ENCODE measurements around the gene GPALPP1. TPM values are rescaled to one million over a fixed set of nuclear protein-coding genes. Genes with fewer than 3 reads are reported as not detected.

Gene GPALPP1
- total RNA-seq, 2 experiments from 2014 or later: 18.9 to 20.8 TPM

GRCh38 chr13:44978328-44978727 lies 11.0 kb upstream of the GPALPP1 start:
- no peak overlapping the region for H3K27ac Mint-ChIP-seq
- Histone ChIP-seq H3K27me3 (ENCODE audit: control insufficient read depth in 1 of 2, insufficient read depth in 2 of 2, low read length in 2 of 2) (no peaks in the 10 kb centered on the region), H3K9me3 (ENCODE audit: control insufficient read depth in 1 of 2, insufficient read depth in 1 of 2, low read length in 2 of 2) (no peaks in the 10 kb centered on the region), H3K36me3 (ENCODE audit: insufficient read depth, low read length) (peaks cover 42% of the 10 kb centered on the region), H3K4me1 (ENCODE audit: insufficient read depth, low read length) (no peaks in the 10 kb centered on the region), H3K4me3 (ENCODE audit: low read length) (no peak overlapping the region), H3K27ac (ENCODE audit: low read depth in 1 of 2, low read length in 2 of 2) (no peak overlapping the region)
- intact Hi-C loops (cut with DNase I, micrococcal nuclease): no loop called here
- H3K27me3 Mint-ChIP-seq: no peaks in the 10 kb centered on the region
- H3K4me1 Mint-ChIP-seq (ENCODE audit: low read depth): no peaks in the 10 kb centered on the region
- no peaks in the 10 kb centered on the region for H3K9me3 Mint-ChIP-seq
- CTCF ChIA-PET: interaction anchor here (0.6 kb wide), 1 partner anchor 65 kb away, joined by 3 read pairs; no protein-coding TSS in a partner anchor
- H3K4me3 Mint-ChIP-seq: no peak overlapping the region
- POLR2A ChIA-PET: no interaction called here
- TF ChIP-seq CTCF (IDR thresholded peaks at IDR 0.05): no peak
- peaks cover 35% of the 10 kb centered on the region for H3K36me3 Mint-ChIP-seq (ENCODE audit: low read depth)
- DNase-seq (no peak), ATAC-seq (ENCODE audit: poor library complexity) (no peak)

GRCh38 chr13:44989941-44990340 lies 603 bp downstream of the GPALPP1 start:
- Mint-ChIP-seq H3K27ac (peak overlapping the region; percentile 92), H3K4me1 (ENCODE audit: low read depth) (peaks cover 70% of the 10 kb centered on the region), H3K27me3 (no peaks in the 10 kb centered on the region), H3K36me3 (ENCODE audit: low read depth) (peaks cover 48% of the 10 kb centered on the region), H3K4me3 (peak overlapping the region; percentile 99), H3K9me3 (no peaks in the 10 kb centered on the region)
- Histone ChIP-seq H3K4me3 (ENCODE audit: low read length) (peak overlapping the region; percentile 83), H3K4me1 (ENCODE audit: insufficient read depth, low read length) (peaks cover 30% of the 10 kb centered on the region), H3K9me3 (ENCODE audit: control insufficient read depth in 1 of 2, insufficient read depth in 1 of 2, low read length in 2 of 2) (no peaks in the 10 kb centered on the region), H3K27me3 (ENCODE audit: control insufficient read depth in 1 of 2, insufficient read depth in 2 of 2, low read length in 2 of 2) (no peaks in the 10 kb centered on the region), H3K36me3 (ENCODE audit: insufficient read depth, low read length) (no peaks in the 10 kb centered on the region), H3K27ac (ENCODE audit: low read depth in 1 of 2, low read length in 2 of 2) (peak overlapping the region; percentile 75 to 87)
- POLR2A ChIA-PET: interaction anchor here (1.6 kb wide), 1 partner anchor 71 kb away, joined by 5 read pairs; no protein-coding TSS in a partner anchor
- peak; percentile 9 for ATAC-seq (ENCODE audit: poor library complexity)
- intact Hi-C loops (cut with DNase I, micrococcal nuclease): loop anchor here (1.0 to 10.0 kb wide), 6 partner anchors 72 to 1062 kb away; partner anchors contain the start of genes TSC22D1 (in 2 of the 2), GTF2F2 (in 1 of the 2) and ZC3H13 (in 1 of the 2)
- no peak for TF ChIP-seq CTCF (IDR thresholded peaks at IDR 0.05)
- CTCF ChIA-PET: interaction anchor here (1.2 kb wide), 1 partner anchor 73 kb away, joined by 3 read pairs; no protein-coding TSS in a partner anchor
- peak in 1 of 14 experiments; percentile 3 for DNase-seq

GRCh38 chr13:45003417-45003816 lies 14.1 kb downstream of the GPALPP1 start:
- Mint-ChIP-seq H3K9me3 (no peaks in the 10 kb centered on the region), H3K4me1 (ENCODE audit: low read depth) (peaks cover under 1% of the 10 kb centered on the region), H3K27me3 (no peaks in the 10 kb centered on the region), H3K36me3 (ENCODE audit: low read depth) (peaks cover 76% of the 10 kb centered on the region), H3K4me3 (no peak overlapping the region), H3K27ac (no peak overlapping the region)
- Histone ChIP-seq H3K27me3 (ENCODE audit: control insufficient read depth in 1 of 2, insufficient read depth in 2 of 2, low read length in 2 of 2) (no peaks in the 10 kb centered on the region), H3K4me1 (ENCODE audit: insufficient read depth, low read length) (no peaks in the 10 kb centered on the region), H3K27ac (ENCODE audit: low read depth in 1 of 2, low read length in 2 of 2) (no peak overlapping the region), H3K4me3 (ENCODE audit: low read length) (no peak overlapping the region), H3K9me3 (ENCODE audit: control insufficient read depth in 1 of 2, insufficient read depth in 1 of 2, low read length in 2 of 2) (no peaks in the 10 kb centered on the region), H3K36me3 (ENCODE audit: insufficient read depth, low read length) (peaks cover 39% of the 10 kb centered on the region)
- no peak for TF ChIP-seq CTCF (IDR thresholded peaks at IDR 0.05)
- POLR2A ChIA-PET: no interaction called here
- no peak for DNase-seq
- CTCF ChIA-PET: no interaction called here
- ATAC-seq (ENCODE audit: poor library complexity): no peak
- intact Hi-C loops (cut with DNase I, micrococcal nuclease): no loop called here
